UCSD-AML1 (cell line): ENCODE measurements around the gene PTBP3.

Experiments used
- DNase-seq: peaks from one replicate; lab custom pipeline; 2025; ENCODE audit not compliant: unreplicated experiment; lab: John Stamatoyannopoulos, UW

PTBP3 gene

GRCh38 chr9:112361601-112362000, 28.2 kb upstream of the PTBP3 start:
- no peak for DNase-seq

GRCh38 chr9:112360047-112360804, 26.8 kb upstream of the PTBP3 start:
- no peak for DNase-seq

- no peak for DNase-seq
These were observed 22.0 kb upstream of the PTBP3 start for GRCh38 chr9:112355427-112355897.

- no peak for DNase-seq
These were observed 20.8 kb upstream of the PTBP3 start for GRCh38 chr9:112354081-112354743.

GRCh38 chr9:112352209-112352608, 18.8 kb upstream of the PTBP3 start:
- DNase-seq, result no peak

- DNase-seq, result no peak
These were observed 17.8 kb upstream of the PTBP3 start for GRCh38 chr9:112351184-112351583.

- no peak for DNase-seq
These were observed 15.6 kb upstream of the PTBP3 start for GRCh38 chr9:112349008-112349333.

GRCh38 chr9:112348257-112349007, 15.0 kb upstream of the PTBP3 start:
- no peak for DNase-seq

- DNase-seq, result no peak
These were observed 8.3 kb upstream of the PTBP3 start for GRCh38 chr9:112341730-112342129.

- no peak for DNase-seq
These were observed 6.5 kb upstream of the PTBP3 start for GRCh38 chr9:112339886-112340285.

- no peak for DNase-seq
These were observed 5.1 kb upstream of the PTBP3 start for GRCh38 chr9:112338561-112338960.

- no peak for DNase-seq
These were observed 4.1 kb upstream of the PTBP3 start for GRCh38 chr9:112337547-112337946.

- no peak for DNase-seq
These were observed 1.0 kb upstream of the PTBP3 start for GRCh38 chr9:112334432-112334841.

GRCh38 chr9:112333639-112334431, 416 bp upstream of the PTBP3 start:
- peak; percentile 97 for DNase-seq

- DNase-seq, result no peak
These were observed 794 bp downstream of the PTBP3 start for GRCh38 chr9:112332674-112332976.

GRCh38 chr9:112332214-112332613, 1.2 kb downstream of the PTBP3 start:
- DNase-seq, result no peak

- no peak for DNase-seq
These were observed 1.8 kb downstream of the PTBP3 start for GRCh38 chr9:112331674-112331952.

- no peak for DNase-seq
These were observed 4.9 kb downstream of the PTBP3 start for GRCh38 chr9:112328545-112328944.

GRCh38 chr9:112327718-112328450, 5.5 kb downstream of the PTBP3 start:
- no peak for DNase-seq

- no peak for DNase-seq
These were observed 7.2 kb downstream of the PTBP3 start for GRCh38 chr9:112326194-112326593.

- DNase-seq, result no peak
These were observed 7.8 kb downstream of the PTBP3 start for GRCh38 chr9:112325600-112325999.
